ENCODE measurements around the gene GNG3.
"Not testable (repeated sequence)": the region's sequence is repeated elsewhere in the genome, so short reads cannot be mapped to it uniquely, and the experiment has no call there.

GNG3 gene

GRCh38 chr11:62716816-62717215 is 9.3 kb downstream of the GNG3 start:
- no peak for DNase-seq (ENCODE audit: low spot score)

DNA sequence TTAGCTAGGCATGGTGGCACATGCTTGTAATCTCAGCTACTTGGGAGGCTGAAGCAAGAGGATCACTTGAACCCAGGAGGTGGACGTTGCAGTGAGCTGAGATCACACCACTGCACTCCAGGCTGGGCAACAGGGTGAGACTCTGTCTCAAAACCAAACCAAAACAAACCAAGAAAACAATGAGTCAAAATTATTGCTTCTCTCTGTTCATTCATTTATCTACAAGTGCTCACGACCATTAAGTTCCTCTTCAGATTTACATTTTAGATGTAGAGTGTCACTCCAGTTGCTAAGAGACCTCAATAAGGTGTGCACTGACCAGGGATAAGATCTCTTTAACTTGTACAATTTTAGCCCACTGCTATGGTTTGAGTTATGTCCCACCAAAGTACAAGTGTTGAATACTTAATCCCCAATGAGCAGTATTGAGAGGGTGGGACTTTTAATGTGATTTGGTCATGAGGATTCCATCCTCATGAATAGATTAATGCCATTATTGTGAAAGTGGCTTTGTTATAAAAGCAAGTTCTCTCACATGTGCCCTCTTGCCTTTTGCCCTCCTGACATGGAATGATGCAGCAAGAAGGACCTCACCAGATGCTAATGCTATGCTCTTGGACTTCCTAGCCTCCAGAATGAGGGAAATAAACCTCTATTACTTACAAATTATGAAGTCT is 12.0 kb downstream of the GNG3 start:
- no peak for DNase-seq (ENCODE audit: low spot score)

DNA sequence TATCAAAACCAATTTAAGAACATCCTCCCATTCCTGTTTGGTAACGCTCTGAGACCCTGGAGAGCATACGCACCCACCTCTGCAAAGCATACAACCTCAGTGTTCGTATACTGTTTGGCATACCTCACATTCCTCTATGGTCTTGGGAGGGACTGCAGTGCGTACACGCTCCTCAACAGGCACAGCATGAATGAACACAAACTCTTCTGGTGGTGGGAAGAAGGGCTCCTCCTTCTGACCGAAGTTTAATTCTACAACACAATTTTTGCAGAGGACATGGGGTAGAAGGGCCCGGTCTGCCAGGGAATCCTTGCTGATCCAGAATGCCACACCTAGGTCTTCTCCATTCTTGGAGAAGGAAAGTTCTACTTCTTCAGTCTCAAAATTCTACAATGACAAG is 14.5 kb downstream of the GNG3 start:
- DNase-seq (ENCODE audit: low spot score), result no peak

- DNase-seq (ENCODE audit: low spot score), result no peak
These were observed 16.7 kb downstream of the GNG3 start for GRCh38 chr11:62724171-62724570.

DNA sequence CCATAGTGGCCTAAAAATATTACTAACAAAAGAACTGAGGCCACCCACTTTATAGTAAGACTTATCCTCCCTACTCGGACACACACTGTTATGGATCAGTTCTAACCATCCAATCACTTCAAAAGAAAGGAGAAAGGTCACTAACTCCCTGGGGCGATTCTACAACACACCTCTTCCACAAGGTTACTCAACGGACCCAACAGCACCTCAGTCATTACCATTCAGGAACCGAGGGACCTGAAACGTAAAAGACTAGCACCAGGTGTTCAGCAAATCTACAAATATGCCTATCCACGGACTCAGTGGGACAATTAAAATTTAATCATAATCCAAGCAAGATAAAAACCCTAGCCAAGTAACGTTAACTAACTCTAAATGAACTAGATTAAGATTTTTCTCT is 18.2 kb downstream of the GNG3 start:
- DNase-seq (ENCODE audit: low spot score), result no peak

DNA sequence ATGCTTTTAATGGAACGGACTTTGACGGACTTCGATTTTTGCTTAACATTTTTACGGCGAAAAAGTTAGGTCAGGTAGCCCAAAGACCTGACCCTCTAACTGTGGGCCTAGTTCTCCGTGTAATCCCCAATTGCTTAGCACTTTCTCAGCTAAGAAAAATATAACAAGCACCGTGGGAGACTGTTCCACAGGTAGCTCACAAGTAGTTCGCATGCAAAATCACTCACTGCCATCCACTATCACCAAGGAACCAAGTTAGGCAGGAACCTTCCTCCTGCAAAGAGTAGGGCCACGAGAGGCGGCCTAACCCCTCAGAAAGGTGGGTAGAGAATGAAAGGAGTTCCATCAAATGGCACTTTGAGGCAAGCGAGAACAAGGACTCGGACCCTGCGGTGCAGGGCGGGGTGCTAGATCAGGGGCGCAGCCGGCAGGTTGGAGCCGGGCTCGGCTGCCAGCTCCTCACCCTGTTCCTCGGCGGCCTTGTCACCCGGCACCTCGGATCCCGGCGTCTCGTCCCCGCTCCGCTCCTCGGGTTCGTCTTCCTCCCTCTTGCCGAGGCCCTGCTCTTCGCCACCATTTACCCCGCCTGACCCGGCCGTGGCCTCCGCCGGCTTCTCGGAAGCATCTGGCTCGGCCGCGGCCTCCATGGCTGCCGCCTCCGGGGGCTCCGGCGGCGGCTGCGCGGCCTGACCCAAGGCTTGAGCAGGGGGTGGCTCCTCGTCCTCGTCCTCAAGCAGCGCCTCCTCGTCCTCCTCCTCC is 18.9 kb downstream of the GNG3 start:
- DNase-seq (ENCODE audit: low spot score), result no peak

DNA sequence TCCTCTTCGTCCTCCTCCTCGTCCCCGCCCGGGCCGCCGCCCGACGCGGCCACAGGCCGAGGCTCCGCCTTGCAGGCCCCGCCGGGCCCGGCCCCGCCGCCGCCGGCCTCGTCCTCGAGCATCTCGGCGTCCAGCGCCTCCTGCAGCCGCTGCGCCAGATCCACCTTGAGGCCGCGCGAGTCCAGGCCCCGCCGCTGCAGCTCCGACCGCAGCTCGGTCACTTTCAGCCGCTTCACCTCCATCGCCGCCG is 19.4 kb downstream of the GNG3 start:
- DNase-seq (ENCODE audit: low spot score), result no peak

- DNase-seq (ENCODE audit: low spot score), result peak; percentile 99
These were observed 19.8 kb downstream of the GNG3 start, which contains the start of gene HNRNPUL2 for GRCh38 chr11:62727165-62727871. Gene HNRNPUL2 (minus strand): TSS chr11:62727457. CDS start chr11:62727156, 301 bp downstream.

- peak; percentile 97 for DNase-seq (ENCODE audit: low spot score)
These were observed 20.3 kb downstream of the GNG3 start for GRCh38 chr11:62727872-62728170.

GRCh38 chr11:62728171-62728988 is 20.9 kb downstream of the GNG3 start, which contains the start of gene TTC9C:
Gene TTC9C (plus strand): TSS chr11:62728486. CDS start chr11:62728849, 363 bp downstream.
- DNase-seq (ENCODE audit: low spot score), result peak; percentile 86

DNA sequence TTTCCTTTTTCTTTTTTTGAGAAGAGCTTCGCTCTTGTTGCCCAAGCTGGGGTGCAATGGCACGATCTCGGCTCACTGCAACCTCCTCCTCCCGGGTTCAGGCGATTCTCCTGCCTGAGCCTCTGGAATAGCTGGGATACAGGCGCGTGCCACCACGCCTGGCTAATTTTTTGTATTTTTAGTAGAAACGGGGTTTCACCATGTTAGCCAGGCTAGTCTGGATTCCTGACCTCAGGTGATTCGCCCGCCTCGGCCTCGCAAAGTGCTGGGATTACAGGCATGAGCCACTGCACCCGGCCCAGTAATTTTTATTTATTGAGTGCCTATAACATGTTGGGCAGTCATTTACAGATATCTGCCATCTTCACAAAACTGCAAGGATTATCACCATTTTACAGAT is 22.6 kb downstream of the GNG3 start:
- DNase-seq (ENCODE audit: low spot score), result not testable (repeated sequence)

DNA sequence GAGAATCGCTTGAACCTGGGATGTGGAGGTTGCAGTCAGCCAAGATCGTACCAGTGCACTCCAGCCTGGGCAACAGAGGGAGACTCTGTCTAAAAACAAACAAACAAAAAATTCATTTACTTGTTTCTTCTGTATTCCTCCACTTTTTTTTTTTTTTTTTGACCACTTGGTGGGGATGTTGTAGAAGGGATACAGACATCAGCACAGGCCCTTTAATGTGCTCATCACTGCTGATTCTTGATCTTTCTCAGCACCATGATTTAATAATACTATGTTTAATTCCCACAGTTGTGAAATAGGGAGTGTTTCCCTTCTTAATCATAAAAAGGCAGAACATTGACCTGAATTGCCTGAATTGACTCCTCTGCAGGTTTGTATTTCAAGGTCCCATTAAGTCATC is 25.4 kb downstream of the GNG3 start:
- no peak for DNase-seq (ENCODE audit: low spot score)

DNA sequence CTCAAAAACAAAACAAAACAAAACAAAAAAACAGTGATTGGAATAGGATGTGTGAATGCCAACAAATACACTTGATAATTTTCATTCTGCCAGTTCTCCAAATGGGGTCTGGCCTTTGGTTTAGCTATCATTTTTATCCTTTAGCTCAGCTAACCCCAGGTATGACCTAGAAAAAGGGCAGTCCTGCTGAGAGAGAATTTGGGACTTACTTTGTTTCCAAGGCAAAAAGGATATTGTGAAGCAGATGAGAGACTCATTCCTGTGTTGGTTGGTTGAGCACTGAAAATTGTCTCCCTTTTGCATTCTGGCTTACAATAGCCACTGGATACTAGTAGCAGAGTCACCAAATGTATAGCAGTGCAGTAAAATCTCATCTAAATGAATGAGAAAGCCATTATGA is 29.7 kb downstream of the GNG3 start:
- no peak for DNase-seq (ENCODE audit: low spot score)

DNA sequence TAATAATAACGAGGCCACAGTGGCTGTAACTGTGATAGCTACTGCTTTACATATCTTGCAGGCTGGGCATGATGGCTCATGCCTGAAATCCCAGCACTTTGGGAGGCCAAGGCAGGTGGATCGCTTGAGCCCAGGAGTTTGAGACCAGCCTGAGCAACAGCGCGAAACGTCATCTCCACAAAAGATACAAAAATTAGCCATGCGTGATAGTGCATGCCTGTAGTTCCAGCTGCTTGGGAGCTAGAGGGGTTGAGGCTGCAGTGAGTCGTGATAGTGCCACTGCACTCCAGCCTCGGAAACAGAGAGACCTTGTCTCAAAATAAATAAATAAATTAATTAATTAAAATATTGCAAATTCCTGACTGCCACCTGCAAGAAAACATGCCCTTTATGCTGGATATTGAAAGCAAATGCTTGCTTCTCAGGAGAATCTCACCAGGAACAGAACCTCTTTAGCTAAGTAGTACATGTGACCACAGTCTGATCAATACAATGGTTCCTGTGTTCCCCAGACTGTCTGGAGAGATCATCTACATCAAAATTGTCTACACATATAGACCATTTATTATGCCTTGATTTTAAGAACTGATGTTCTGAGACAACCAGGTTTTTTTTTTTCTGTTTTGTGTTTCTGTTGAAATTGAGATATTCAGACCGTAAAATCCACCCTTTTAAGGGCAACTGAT is 40.1 kb downstream of the GNG3 start:
- peak; percentile 94 for DNase-seq (ENCODE audit: low spot score)

DNA sequence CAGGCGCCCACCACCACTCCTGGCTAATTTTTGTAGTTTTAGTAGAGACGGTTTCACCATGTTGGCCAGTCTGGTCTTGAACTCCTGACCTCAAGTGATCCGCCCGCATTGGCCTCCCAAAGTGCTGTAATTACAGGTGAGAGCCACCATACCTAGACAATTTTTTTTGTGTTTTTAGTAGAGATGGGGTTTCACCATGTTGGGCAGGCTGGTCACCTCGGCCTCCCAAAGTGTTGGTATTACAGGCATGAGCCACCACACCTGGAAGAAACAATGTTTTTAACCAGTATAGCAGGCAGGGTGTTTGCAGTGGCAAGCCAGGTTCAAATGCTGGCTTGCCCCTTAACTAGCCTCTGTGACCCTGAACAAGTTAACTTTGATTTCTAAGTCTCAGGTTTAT is 42.5 kb downstream of the GNG3 start:
- not testable (repeated sequence) for DNase-seq (ENCODE audit: low spot score)

DNA sequence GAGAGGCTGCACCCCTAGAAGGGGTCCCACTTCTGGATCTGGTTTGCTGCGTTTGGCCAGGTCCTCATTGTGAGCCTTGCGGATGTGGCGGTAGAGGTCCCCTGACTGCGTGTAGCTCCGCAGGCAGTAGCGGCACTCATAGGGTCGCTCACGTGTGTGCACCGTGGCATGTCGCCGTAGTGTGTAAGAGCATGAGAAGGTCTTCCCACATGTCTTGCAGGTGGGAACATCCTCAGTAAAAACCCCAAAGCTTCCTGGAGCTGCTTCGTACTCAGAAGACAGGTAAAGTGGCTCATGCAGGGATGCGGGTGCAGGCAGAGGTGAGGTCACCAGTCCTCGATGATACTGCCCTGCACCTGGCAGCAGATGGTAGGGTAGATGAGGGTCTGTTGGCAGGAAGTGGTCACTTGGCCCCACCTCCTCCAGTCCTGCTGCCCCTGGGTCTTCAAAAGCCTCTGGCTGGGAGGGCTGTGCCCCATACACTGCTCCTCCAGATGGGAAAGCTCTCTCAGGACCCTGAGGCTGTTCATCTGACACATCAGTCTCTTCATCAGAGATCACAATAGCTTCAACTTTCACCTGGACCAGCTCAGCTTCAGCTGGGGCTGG is 44.8 kb downstream of the GNG3 start:
- DNase-seq (ENCODE audit: low spot score), result no peak

DNA sequence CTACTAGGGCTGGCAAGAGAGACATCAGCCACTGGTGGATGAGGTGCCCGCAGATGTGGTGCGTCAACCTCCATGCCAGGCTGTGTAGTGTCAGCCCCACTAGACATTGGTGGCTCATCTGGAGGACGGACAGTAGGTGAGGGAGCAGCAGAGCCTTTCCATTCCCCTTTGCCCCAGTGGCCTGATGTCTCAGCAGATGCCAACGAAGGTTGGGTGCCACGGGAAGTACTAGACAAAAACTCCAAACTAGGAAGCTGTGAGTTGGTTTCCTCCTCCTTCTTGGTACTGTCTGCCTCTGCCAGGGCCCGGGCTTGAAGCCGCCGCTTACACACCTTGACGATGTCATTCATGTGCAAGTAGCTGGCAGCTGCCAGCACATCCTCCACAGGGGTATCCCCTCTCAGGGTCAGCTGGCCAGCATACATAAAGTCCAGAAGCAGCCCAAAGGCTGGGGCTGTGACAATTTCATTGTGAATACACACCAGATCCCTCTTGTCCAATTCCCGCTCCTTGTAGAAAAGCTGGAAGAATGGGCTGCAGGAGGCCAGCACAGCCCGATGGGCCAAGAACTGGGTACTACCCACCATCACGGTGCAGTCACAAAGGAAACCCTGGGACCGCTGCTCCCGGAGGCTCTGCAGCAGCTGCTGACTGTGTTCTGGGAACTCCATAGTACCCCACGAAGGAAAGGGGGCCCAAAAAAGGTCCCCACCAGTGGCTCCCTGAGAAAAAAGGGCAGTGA is 45.7 kb downstream of the GNG3 start:
- DNase-seq (ENCODE audit: low spot score), result no peak

DNA sequence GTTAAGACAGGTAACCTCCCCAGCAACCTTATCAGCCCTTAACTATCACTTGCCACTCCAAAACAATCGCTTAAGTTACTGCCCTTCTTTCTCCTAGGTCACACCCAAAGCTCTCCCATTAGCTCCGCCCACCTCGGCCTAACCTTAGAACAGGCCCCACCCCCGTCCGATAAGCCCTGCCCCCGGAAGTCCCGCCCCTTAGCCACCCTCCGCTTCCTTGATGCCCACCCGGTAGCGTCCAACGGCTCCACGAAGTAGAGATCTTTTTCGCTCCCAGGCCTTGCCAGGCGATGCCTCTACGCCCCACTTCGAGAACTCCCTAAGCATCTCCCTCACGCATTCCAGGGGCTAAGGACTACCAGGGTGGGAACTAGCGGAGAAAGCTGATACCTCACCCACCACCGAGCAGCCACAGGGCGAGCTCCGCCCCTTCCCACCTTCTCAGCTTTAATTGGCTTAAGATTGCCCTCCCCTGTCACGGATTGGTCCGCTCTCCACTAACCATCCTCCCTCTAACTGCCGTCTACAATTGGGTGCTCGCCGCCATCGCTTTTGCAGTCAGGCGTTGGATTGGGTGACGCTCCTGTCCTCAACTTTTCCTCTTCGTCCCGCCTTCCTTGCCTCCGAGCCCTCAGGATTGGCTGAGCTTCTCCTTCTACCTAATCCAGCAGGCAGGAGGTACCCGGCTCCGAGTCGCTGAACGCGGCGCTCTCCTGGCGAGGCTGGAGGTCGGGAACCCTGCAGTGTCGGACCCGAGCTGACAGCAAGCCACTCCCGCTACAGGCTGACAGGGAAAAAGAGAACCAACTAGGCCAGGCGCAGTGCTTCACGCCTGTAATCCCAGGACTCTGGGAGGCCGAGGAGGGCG is 46.5 kb downstream of the GNG3 start, which contains the start of gene ZBTB3:
Gene ZBTB3 (minus strand): TSS at position 425 of the 868 bp plus-strand sequence. CDS start 496 bp downstream, outside the sequence.
- peak; percentile 98 for DNase-seq (ENCODE audit: low spot score)

DNA sequence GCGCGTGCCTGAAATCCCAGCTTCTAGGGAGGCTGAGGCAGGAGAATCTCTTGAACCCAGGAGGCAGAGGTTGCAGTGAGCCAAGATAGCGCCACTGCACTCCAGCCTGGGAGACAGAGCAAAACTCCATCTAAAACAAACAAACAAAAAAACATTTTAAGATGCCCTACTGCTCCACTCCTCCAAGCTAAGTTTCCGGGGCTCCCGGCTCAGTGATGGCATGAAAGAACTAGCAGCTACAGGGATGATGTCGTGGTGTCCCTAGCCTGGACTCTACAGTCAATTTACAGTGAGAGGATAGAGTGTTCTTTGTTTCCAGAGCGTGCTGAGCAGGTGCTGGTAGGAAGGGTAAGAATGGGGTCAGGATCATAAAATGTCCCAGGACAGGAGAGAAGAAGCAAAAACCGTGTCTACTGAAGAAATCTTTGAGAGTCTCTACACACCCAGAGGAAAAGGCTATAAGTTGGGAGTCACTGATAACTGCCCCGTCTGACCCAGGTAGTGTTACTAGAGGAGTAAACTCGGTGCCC is 47.7 kb downstream of the GNG3 start:
- DNase-seq (ENCODE audit: low spot score), result no peak

Measured in COLO829 (cell line).